ENCODE results near the gene ACSS2.
A peak's percentile ranks its signal among the peaks of the same experiment; 100 is the strongest.

ACSS2 gene

GRCh38 chr20:34876406-34877282, at the start of gene ACSS2:
Gene ACSS2, plus strand, starts transcription at chr20:34876612. Its CDS starts 34 bp downstream, at chr20:34876646.
- DNase-seq (ENCODE audit: low read depth), result peak; percentile 89

DNA sequence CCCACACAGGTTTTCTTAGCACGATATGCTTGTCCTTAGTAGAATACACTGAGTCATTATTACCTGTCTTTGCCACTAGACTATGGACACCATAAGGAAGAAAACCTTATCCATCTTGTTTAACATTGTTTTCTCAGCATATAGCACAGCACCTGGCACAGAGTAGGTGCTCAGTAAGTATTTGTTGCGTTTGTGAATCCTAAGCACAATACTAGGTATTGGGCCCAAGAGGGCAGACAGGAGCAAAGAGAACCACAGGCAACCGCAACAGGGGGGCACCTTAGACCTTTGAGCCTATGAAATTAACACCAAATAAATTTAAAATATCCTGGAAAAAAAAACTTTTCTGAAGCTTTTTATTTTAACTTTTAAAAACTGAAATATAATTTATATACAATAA, 47.2 kb upstream of the ACSS2 start:
- no peak for DNase-seq (ENCODE audit: low read depth)

DNA sequence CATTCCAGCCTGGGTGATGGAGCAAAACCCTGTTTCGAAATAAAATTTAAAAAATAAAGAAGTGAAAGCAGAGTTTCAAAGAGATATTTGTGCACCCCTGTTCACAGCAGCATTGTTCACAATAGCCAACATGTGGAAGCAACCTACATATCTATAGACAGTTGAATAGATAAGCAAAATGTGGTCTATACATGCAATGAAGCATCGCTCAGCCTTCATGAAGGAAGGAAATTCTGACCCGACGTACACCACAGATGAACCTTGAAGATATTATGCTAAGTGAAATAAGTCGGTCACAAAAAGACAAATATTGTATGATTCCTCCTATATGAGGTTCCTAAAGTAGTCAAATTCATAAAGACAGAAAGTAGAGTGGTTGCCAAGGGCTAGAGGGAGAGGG, 44.5 kb upstream of the ACSS2 start:
- DNase-seq (ENCODE audit: low read depth), result no peak

- no peak for DNase-seq (ENCODE audit: low read depth)
Observed at GRCh38 chr20:34834459-34834893, 41.9 kb upstream of the ACSS2 start.

- DNase-seq (ENCODE audit: low read depth), result no peak
Observed at GRCh38 chr20:34842143-34842542, 34.3 kb upstream of the ACSS2 start.

DNA sequence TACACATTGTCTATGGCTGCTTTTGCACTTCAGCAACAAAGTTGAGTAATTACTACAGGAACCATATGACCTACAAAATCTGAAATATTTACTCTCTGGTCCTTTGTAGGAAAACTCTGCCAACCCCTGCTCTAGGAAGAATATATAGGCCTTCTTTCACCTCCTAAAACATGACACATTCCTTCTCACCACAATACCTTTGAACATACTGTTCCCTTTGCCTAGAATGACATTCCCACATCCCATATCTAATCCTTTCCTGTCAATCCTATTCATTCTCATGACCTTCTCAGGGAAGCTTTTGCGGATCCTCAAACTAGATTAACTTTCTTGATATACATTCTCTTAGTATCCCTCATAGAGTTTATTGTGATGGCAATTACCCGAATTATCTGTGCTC, 33.0 kb upstream of the ACSS2 start:
- DNase-seq (ENCODE audit: low read depth), result no peak

GRCh38 chr20:34848597-34848996, 27.8 kb upstream of the ACSS2 start:
- DNase-seq (ENCODE audit: low read depth), result no peak

DNA sequence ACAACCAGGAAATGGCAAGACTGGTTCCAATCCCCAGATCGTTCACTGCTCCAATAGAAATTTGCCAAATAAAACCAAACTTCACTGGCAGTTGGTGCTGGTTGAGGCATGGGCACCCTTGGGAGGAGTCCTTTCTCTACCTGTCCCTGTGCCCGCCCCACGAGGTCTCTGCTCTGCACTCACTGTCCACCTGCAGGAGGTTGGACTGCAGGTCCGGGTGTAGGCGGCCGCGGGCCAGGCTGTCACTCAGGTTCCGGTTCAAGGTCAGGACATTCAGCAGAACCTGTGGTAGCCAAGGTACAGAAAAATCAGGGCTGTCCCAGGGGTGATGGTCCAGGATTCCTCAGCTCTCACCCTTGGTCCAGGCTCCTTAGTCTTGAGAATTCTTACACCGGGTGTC, 26.6 kb upstream of the ACSS2 start:
- DNase-seq (ENCODE audit: low read depth), result no peak

DNA sequence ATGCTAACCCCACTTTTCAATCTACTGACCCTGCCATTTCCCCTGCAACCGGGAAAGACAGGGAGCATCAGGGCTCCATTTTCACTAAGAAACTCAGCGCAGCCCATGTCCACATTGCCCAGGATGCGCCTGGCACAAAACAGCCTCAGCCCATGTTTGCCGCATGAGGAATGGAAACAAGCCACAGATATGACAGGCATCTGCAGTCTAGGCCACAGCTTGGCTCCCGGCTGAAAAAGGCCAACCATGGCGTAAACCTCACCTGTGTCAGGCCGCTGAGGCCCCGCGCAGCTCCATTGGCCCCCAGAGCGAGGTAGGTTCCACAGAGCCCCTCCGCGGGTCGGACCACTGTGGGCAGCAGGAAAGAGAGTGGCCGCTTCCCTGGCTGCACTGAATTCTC, 25.4 kb upstream of the ACSS2 start:
- DNase-seq (ENCODE audit: low read depth), result no peak

GRCh38 chr20:34852298-34852697, 24.1 kb upstream of the ACSS2 start:
- DNase-seq (ENCODE audit: low read depth), result no peak

DNA sequence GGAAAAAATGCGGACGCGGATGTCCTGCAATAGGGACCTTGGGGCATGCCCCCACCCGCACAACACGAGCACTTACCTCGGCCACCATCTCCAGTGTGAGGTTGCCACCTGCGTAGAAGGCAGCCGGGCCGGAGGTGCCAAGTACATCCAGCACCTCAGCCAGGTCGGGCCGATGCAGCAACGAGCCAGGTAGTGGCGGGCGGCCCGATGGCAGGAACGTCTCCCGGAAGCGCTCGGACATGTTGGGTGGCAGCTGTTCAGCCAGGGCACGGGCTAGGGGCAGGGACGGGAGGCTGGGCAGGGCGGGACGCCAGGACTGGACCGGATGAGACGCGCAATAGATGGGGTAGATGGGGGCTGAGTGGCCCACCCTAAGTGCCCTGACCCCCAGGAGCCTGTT, 17.0 kb upstream of the ACSS2 start:
- DNase-seq (ENCODE audit: low read depth), result no peak

DNA sequence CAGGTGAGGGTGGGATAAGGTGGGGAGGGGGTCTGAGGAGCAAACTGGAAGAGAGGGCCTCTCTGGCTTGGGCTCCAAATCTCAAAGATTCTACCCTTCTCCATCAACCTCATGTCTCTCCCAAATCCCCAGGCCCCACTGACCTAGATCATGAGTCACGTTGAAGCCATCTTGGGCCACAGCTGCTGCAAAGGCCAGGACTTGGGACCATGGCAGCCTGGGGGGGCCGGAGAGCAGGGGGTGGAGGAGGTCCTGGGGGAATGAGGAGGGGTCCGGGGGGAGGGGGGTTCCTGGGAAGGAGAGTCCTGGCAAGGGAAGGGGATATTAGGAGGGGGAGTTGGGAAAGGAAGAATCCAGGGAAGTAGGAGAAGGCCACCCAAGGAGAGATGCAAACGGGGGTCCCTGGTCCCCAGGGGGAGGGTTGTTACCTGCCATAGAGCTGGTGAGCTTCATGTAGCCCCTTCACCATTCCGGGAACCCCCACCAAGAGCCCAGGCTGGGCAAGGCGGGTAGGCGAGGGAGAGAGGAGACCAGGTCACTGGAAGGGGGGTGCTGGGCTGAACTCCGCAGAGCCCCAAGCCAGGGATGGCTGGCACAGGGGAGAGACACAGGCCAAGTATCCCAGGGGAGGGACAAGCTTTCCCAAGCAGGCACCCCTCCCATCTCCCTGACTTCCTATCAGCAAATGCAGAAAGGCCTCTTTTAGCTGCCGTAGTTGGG, 16.4 kb upstream of the ACSS2 start:
- no peak for DNase-seq (ENCODE audit: low read depth)

GRCh38 chr20:34861386-34862084, 14.9 kb upstream of the ACSS2 start:
- no peak for DNase-seq (ENCODE audit: low read depth)

- DNase-seq (ENCODE audit: low read depth), result no peak
Observed at GRCh38 chr20:34862724-34863123, 13.7 kb upstream of the ACSS2 start.

GRCh38 chr20:34863421-34863965, 12.9 kb upstream of the ACSS2 start:
- DNase-seq (ENCODE audit: low read depth), result no peak

DNA sequence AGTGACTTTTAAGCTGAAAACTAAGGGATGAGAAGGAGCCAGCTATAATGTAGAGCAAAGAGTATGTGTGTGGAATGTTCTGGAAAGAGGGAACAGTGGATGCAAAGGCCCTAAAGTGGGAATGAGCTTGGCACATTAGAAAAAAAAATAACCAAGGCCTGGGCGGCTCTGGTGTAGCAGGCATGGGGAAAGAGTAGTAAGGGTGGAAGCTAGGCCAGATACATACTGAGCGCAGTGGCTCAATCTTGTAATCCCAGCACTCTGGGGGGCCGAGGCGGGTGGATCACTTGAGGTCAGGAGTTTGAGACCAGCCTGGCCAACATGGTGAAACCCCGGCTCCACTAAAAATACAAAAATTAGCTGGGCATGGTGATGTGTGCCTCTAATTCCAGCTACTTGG, 12.2 kb upstream of the ACSS2 start:
- DNase-seq (ENCODE audit: low read depth), result no peak

DNA sequence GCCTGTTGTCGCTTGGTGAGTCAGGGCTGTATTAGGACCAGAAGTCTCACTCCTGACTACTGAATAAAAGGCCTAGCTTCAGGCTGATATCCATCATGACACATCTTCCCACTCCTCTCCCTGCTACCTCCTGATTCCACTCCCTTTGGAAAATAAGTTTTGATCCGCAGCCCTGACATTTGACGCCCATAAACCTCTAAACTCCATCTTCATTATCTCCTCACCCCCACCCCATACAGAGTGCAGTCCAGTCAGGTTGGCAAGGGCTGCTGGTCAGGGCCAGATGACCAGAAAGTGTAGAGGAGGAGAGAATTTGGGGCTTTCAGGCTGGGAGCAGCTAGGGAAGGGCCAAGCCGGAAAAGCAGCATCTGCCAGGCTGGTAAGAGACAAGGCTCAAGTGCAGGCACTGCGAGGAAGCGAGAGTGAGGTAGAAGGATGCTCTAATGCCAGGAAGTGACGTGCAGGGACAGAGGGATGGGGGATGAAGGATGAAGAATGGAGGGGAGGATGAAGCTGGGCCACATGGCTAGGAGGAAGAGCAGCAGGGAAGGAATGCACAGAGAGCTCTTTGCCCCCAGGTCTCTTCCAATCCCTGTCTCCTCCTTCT, 5.0 kb upstream of the ACSS2 start:
- no peak for DNase-seq (ENCODE audit: low read depth)

DNA sequence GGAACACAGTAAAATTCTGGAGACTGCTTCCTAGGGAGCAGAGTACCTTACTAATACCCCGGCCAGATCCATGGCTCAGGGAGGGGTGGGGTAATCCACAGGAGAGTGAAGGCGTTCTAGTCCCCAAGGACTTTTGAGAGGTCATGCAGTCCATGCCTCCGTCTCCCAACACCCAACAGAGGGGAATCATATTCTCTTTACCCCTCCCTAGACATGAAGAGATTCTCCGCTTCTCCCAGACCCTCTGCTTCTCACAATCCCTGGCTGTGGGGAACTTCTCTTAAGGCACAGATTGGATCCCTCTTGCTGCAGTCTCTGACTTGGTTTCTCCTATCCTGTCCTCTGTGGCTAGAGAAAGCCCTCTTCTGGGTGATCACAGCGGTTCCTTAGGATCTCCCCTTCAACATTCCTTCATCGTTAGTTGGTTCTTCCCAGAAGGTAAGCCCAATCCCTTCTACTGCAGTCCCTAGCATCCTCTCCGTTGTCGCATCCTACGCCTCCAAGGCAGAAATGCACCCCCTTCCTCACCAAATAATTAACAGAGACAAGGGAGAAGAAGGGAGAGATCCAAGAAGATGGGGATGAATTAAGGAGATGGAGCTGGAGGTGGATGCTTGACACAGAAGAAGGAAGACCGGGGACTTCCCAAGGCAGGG, 4.3 kb upstream of the ACSS2 start:
- DNase-seq (ENCODE audit: low read depth), result no peak

DNA sequence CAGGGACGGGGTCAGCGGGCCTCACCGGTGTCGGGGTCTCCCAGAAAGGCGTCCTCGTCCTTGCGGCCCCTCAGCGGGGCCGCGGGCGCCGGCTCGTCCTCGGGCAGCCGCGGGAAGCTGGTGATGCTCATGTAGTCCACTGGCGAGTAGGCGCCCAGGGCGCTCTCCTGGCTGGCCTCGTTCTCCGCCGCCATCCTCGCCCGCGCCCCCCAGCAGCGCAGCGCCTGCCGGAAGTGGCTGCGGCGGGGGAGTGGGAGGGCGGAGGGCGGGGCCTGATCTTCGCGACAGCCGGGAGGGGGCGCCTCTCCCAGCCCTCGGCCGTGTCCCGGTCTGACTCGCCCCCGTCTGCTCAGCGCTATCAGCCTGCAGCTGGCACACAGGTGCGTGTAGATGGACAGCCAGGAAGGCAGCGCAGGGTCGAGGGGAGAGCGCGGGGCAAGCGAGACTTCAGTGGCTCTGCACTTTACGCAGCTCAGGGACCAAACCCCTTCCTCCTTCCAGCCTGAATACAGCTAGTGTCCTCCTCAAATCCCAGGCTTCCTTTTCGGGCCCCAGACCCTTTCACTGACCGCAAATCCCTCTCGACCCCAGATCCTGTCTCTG, 3.7 kb upstream of the ACSS2 start, which contains the start of gene GGT7:
Gene GGT7 (minus strand): TSS at position 235 of the 603 bp plus-strand sequence. CDS start 41 bp downstream, at position 194.
- DNase-seq (ENCODE audit: low read depth), result peak; percentile 85

DNA sequence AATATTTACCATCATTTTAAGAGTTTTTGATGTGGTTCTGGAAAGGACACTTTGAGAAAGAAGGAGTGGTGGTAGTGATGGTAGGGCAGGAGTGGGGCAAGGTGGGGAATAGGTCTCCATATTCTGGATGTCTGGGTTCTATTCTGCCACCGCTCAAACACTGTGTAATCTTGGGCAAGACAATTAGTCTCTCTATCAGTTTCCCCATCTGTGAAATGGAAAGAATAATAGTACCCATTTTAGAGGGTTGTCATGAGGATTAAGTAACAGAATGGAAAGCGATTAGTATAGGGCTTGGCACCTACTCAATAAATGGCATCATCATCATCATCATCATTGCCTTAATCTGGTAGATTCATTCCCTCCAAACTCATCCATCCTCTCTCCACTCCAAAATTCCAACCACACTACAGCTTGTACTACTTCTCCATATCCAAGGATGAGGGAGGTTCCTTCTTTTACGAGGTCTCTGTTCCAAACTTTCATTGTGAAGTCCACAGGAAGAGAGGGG, 2.8 kb upstream of the ACSS2 start:
- no peak for DNase-seq (ENCODE audit: low read depth)
